ENCODE measurements around the gene TAF11. TPM values are rescaled to one million over a fixed set of nuclear protein-coding genes. Genes with fewer than 3 reads are reported as not detected.

Gene TAF11
- polyA plus RNA-seq, 2 of the 4 experiments (the other 2 are of a cell fraction): 17.3 to 28.9 TPM

DNA sequence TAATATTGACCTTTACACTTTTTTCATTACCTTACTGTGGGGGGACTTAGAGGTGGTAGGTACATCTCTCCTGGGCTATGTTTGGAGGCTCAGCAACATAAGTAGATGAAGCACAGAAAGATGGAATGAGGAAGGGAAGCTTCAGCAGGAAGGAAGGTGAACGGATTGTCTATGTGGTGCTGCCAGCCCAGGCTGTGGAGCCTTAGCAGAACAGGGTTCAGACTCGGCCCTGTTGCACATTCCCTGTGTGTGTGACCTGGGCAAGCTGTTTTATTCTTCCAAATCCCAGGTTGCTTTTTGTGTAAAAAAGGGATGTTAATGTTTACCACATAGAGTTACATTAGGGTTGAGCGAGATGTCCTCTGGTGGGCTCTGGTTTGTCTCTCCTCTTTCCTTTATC lies 42.4 kb upstream of the TAF11 start:
- DNase-seq (ENCODE audit: low read depth in 1 of 2, low spot score in 1 of 2) (no peak), FAIRE-seq (no peak), ATAC-seq (no peak)
- Histone ChIP-seq H3K4me1 (0 out of 3 replicates have a peak, but pooled peaks cover 4% of the 10 kb centered on the region), H3K4me2 (no peak overlapping the region), H3K4me3 (no peak overlapping the region), H3K27ac (no peak overlapping the region), H3K9me3 (no peaks in the 10 kb centered on the region)
- POLR2A ChIA-PET: no interaction called here
- CTCF ChIA-PET: interaction anchor here (0.6 kb wide), 1 partner anchor 44 kb away, joined by 5 read pairs; no protein-coding TSS in a partner anchor
- WGBS (ENCODE audit: missing lambda C conversion rate): 89% methylated on average over 3 of the region's 3 CpGs
- TF ChIP-seq CBX8 (IDR thresholded peaks at IDR 0.05): no peak

DNA sequence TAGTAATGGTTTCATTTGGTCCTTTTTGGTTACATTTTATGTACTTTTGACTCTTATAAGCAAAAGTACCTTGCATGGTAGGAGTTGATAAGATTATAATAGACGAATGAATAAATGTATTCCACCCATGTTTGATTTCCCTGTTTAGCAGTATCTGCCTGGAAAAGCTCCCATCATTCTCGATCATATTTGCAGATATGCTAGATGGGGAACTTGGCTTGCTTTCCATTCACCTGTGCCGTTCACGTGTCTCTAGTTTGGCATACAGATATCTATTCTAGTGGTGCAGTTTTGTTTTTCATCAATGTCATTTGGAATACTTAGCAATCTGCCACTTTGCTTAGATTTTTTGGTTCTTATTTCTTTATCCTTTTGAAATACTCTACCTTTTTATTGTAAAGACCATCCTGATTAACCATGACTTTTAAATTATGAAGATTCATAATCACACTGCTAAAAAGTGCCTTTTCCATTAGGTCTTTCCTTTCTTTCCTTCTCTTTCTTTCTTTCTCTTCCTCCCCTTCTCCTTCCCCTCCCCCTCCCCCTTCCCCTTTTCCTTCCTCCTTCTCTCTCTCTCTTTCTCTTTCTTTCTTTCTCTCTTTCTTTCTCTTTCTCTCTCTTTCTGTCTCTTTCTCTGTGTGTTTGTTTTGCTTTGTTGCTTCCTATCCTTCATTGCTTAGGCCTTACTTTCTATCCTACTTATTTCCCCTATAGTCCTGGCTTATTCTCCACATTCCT lies 41.6 kb upstream of the TAF11 start:
- FAIRE-seq (no peak), DNase-seq (ENCODE audit: low read depth in 1 of 2, low spot score in 1 of 2) (no peak)
- POLR2A ChIA-PET: no interaction called here

DNA sequence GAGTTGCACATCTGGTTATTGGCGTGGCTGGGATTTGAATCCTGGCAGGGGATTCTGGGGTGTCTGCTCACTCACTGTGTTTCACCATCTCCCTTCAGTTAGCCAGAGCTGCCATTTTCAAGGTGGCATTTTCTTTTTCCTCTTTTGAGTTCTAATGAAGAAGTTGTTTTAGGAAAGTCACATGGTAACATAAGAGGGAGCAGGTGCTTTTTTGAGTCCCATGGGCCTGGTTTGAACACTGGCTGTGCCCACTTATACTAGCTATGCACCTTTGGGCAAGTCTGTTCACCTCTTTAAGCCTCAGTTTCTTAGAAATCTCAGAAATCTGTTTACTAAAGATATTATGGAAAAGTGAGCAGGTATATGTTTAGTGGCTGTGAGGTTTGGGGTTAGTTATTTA lies 40.9 kb upstream of the TAF11 start:
- CTCF ChIA-PET: no interaction called here
- Histone ChIP-seq H3K4me3 (no peak overlapping the region), H3K4me2 (no peak overlapping the region), H3K9me3 (no peaks in the 10 kb centered on the region), H3K4me1 (0 out of 3 replicates have a peak, but pooled peaks cover 4% of the 10 kb centered on the region), H3K27ac (no peak overlapping the region)
- TF ChIP-seq POLR2A (IDR thresholded peaks at IDR 0.05; ENCODE audit: low read length) (no peak), FOSB (CRISPR knock-in tag; IDR thresholded peaks at IDR 0.05) (no peak), CBX8 (IDR thresholded peaks at IDR 0.05) (no peak)
- TF ChIP-seq, protein P1, sequence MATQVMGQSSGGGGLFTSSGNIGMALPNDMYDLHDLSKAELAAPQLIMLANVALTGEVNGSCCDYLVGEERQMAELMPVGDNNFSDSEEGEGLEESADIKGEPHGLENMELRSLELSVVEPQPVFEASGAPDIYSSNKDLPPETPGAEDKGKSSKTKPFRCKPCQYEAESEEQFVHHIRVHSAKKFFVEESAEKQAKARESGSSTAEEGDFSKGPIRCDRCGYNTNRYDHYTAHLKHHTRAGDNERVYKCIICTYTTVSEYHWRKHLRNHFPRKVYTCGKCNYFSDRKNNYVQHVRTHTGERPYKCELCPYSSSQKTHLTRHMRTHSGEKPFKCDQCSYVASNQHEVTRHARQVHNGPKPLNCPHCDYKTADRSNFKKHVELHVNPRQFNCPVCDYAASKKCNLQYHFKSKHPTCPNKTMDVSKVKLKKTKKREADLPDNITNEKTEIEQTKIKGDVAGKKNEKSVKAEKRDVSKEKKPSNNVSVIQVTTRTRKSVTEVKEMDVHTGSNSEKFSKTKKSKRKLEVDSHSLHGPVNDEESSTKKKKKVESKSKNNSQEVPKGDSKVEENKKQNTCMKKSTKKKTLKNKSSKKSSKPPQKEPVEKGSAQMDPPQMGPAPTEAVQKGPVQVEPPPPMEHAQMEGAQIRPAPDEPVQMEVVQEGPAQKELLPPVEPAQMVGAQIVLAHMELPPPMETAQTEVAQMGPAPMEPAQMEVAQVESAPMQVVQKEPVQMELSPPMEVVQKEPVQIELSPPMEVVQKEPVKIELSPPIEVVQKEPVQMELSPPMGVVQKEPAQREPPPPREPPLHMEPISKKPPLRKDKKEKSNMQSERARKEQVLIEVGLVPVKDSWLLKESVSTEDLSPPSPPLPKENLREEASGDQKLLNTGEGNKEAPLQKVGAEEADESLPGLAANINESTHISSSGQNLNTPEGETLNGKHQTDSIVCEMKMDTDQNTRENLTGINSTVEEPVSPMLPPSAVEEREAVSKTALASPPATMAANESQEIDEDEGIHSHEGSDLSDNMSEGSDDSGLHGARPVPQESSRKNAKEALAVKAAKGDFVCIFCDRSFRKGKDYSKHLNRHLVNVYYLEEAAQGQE (IDR thresholded peaks at IDR 0.05): no peak
- no peak for DNase-seq (ENCODE audit: low read depth in 1 of 2, low spot score in 1 of 2)
- WGBS (ENCODE audit: missing lambda C conversion rate): 82% methylated on average over 1 of the region's 1 CpG
- ATAC-seq: no peak
- POLR2A ChIA-PET: no interaction called here
- no peak for FAIRE-seq

More for the DNA sequence above, 41.6 kb upstream of the TAF11 start:
- TF ChIP-seq RNF2 (IDR thresholded peaks at IDR 0.05; ENCODE audit: borderline replicate concordance, low read depth) (no peak), EHF (CRISPR knock-in tag; IDR thresholded peaks at IDR 0.05) (no peak), FOSB (CRISPR knock-in tag; IDR thresholded peaks at IDR 0.05) (no peak), NFE2L2 (conservative IDR thresholded peaks at IDR 0.05; ENCODE audit: low read length) (no peak), MAZ (IDR thresholded peaks at IDR 0.05; ENCODE audit: borderline replicate concordance, low read depth, low read length) (no peak), RARB (CRISPR knock-in tag; IDR thresholded peaks at IDR 0.05) (no peak), HOXB13 (CRISPR knock-in tag; IDR thresholded peaks at IDR 0.05; ENCODE audit: low read depth) (no peak), EP300 (IDR thresholded peaks at IDR 0.05) (no peak), RAD21 (conservative IDR thresholded peaks at IDR 0.05 in 1 of 2, IDR thresholded peaks at IDR 0.05 in 1 of 2) (no peak), KDM5A (IDR thresholded peaks at IDR 0.05) (no peak), MYC (IDR thresholded peaks at IDR 0.05; ENCODE audit: borderline replicate concordance, low read length) (no peak), HOXB5 (CRISPR knock-in tag; IDR thresholded peaks at IDR 0.05) (no peak), ZNF302 (CRISPR knock-in tag; IDR thresholded peaks at IDR 0.05) (no peak)
- TF ChIP-seq, protein P2, sequence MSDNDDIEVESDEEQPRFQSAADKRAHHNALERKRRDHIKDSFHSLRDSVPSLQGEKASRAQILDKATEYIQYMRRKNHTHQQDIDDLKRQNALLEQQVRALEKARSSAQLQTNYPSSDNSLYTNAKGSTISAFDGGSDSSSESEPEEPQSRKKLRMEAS (IDR thresholded peaks at IDR 0.05): no peak
- TF ChIP-seq, protein P3, sequence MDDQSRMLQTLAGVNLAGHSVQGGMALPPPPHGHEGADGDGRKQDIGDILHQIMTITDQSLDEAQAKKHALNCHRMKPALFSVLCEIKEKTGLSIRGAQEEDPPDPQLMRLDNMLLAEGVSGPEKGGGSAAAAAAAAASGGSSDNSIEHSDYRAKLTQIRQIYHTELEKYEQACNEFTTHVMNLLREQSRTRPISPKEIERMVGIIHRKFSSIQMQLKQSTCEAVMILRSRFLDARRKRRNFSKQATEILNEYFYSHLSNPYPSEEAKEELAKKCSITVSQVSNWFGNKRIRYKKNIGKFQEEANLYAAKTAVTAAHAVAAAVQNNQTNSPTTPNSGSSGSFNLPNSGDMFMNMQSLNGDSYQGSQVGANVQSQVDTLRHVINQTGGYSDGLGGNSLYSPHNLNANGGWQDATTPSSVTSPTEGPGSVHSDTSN (IDR thresholded peaks at IDR 0.05): no peak
- Histone ChIP-seq H3K4me1 (0 out of 3 replicates have a peak, but pooled peaks cover 4% of the 10 kb centered on the region), H3K4me2 (no peak overlapping the region), H3K27ac (no peak overlapping the region), H3K4me3 (no peak overlapping the region), H3K9me3 (no peaks in the 10 kb centered on the region)
- 89% methylated on average over 4 of the region's 4 CpGs for WGBS (ENCODE audit: missing lambda C conversion rate)
- CTCF ChIA-PET: no interaction called here
- no peak for ATAC-seq

Measured in A549 (cell line).